Ramos (cell line): ENCODE data around the gene TECPR2.

ENCODE experiments used
- in situ Hi-C: fragments of 300-500 bp; cut with MboI; formaldehyde crosslinking; loops from one replicate; pipeline ENCODE4 v1.14.3; 2022; ENCODE audit warnings: low sequenced_read_pairs; ENCODE audit not compliant: unreplicated experiment

The TECPR2 gene

DNA sequence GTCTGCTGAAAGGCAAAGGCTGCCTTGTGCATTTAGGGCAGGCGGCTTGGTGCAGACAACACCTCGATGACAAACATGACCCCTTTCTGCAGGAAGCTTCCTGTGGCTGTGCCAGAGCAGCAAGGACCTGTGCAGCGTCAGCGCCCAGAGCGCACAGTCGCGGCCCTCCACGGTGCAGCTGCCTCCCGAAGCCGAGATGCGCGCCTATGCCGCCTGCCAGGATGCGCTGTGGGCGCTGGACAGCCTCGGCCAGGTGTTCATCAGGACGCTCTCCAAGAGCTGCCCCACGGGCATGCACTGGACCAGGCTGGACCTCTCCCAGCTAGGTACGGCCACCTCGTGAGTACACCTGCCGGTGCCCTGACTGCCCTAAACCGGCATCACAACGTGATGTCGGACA, 89.6 kb downstream of the TECPR2 start:
- in situ Hi-C loops: no loop called here

DNA sequence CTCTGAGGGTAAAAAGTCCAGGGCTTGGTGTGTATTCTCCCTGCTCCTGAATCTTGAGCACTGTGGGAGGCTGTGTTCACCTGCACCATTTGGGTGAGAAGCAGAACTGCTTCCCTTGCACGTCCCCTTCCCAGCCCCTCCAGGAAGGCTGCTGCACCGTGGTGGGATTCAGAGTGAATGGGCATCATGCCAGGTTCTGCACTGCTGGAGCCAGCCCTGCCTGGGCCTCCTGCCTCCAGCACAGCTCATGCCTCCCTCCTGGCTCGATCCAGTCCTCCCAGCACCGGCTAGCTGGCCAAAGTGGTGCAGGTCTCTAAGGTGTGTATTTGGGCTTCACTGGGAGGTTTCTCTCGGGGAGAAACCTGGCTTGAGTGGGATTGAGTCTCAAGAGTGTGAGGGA, 92.0 kb downstream of the TECPR2 start:
- in situ Hi-C loops: no loop called here

DNA sequence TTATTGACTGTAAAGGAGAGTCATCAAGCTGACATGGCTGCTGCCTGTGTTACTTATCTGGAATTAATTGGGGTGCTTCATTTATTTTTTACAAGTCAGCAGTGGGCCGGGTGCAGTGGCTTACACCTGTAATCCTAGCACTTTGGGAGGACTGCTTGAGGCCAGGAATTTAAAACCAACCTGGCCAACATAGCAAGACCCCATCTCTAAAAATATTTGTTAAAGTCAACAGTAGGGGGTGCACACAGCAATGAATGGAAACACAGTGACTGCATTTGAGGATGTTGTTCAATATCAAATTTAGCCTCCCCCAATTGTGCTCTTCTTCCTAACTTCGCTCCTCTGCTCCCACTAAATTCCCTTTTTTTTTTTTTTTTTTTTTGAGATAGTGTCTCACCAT, 94.8 kb downstream of the TECPR2 start:
- in situ Hi-C loops: no loop called here

DNA sequence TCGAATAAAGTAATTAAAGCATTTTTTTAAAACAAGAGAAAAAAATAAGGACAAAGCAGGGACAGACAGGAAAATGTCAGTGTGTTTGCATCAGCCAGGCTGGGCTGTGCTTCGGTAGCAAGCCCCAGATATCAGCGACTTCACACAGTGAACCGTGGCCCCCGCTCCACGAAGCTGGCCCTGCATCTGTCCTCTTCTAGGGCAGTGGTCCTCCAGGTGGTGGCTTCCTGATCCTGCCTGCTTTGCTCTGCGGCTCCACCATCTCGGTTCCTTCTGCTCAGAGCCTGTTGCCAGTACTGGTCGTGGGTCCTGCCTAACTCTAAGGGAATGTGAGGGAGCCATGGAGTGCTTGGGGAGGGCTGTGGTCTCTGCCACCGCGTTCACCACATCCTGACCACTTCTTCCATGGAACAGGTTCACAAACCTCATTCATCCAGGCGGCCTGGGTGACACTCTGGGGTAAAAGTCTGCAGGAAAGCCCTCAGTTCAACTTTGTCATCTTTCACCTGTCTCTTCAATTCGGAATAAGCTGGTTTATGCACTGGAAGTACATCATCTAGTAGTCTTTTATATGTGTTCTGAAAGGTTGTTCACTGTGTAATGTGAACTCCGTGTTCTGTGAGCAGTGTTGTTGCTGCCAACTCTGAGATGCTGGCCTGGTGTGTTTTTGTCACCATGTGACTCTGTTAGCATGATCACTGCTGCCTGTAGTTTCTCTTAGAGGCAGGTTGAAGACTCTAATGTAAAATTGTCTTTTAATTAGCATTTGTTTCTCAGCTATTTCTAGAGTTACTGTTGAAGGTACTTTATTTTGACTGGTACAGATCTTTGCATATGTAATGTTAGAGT, 99.0 kb downstream of the TECPR2 start:
- in situ Hi-C loops: no loop called here

DNA sequence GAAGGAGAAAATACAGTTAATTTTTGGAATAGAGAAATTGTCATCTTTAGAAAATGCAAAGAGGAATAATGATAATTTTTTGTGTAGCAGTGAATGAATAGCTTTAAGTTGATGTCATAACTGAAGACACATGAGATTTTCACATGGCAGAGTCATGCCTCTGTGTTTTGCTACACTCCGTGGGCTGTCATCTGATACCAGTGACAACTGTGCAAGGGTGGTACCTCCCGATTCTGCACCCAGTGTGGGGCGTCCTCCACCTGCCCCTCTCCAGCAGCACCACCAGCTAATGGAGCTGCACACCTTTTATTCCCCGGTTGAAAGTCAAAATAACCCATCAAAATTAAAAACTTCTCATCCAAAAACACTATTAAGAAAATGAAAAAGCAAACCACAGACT, 99.7 kb downstream of the TECPR2 start:
- in situ Hi-C loops: no loop called here

DNA sequence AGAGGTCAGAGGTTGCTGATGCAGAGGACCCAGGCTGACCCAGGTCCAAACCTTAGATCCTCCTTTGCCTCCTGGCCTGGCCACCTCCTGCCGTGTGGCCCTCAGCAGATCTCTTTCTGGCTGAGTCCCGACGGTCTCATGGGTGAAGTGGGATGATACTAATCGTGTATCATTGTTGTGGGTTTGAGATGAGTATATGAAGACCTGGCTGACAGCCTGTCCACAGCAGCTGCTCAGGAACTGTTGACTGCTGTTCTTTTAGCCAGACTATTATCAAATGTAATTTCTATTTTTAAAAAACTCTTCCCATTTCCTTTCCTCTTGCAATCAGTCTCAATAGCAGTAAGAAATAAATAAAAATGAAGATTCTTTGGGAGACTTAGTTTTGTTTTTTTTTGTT, 101.3 kb downstream of the TECPR2 start:
- in situ Hi-C loops: no loop called here

DNA sequence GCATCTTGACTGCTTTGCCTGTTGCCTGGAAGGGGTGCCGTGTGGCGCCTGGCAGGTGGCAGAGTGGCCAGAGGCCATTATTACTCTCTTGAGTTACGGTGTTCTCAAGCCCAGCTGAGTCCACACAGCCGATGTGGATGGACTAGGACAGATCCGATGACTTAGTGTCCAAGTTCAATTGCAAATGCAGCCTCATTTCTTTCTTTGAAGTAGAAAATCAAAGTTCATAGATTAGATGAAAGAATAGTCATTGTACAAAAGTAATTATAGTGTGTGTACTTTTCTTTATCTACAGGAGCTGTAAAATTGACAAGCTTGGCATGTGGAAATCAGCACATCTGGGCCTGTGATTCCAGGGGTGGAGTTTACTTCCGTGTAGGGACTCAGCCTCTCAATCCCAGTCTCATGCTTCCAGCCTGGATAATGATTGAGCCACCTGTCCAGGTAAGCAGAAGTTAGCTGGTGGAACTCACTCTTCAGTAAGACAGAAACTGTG, 102.2 kb downstream of the TECPR2 start:
- in situ Hi-C loops: no loop called here

DNA sequence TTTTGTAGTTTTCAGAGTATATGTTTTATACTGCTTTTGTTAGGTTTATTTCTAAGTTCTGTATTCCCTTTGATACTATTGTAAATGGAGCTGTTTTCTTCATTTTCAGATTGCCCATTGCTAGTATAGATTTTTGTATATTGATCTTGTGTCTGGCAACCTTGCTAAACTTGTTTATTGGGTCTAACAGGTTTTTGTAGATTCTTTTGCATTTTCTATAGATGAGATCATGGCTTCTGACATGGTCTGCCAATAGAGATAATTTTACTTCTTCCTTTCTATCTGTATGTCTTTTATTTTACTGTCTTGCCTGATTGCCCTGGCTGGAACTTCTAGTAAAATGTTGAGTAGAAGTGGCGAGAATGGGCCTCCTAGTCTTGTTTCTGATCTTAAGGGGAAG, 106.5 kb downstream of the TECPR2 start:
- in situ Hi-C loops: no loop called here

DNA sequence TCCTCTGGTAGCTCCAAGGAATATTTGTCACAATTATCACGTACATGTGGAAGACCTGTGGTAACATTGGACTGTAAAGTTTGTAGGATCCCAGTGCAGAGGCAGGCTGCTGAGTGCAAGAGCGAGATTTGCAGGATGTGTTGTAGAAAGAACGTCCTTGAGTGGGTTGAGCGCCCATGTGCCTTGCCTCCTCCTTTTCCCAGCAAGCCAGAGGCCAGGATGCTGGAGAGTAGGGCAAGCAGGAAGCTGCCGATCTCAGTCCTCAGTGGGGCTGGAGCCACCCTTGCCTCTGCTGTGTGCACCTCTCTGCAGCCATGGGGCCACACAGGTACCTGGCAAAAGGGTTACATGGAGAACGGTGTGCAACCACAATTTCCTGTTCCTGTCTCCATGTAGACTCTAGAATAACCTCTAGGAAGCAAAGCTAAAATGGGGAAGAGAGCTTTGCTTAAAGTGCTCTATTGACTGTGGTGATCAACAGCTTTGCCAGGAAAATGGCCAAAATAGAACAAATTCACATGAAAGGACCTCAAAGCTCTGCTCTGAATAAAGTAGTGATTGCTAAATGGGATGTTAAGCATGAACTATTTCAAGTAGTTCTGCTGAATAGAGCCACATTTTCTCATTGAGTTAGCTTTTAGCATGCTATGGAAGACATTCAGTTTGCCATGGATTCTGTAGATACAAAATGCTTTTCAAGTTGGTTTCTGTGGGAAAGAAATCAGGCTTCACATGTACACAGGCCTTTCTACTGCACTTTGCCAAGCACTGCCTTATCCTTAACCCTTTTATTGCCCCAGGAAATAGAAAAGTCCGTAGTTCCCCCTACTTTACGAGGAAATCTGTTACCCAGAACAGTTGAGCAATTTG, 109.4 kb downstream of the TECPR2 start:
- in situ Hi-C loops: no loop called here

DNA sequence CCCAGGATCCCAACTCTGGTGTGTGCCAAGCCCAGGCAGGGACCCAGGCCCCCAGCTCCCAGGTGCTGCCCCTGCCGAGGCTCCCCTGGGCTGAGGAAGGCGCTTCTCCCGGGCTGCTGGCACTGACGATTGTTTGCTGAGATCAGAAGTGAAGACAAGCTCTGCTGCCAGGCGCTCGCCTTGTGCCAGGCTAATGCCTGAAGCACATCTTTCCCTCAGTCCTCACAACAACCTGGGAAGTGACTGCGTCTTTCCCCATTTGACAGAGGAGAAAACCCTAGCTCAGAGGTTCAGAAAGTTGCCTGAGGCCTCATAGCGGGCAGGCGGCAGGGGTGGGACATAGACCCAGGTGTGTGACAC, 110.0 kb downstream of the TECPR2 start:
- in situ Hi-C loops: no loop called here

DNA sequence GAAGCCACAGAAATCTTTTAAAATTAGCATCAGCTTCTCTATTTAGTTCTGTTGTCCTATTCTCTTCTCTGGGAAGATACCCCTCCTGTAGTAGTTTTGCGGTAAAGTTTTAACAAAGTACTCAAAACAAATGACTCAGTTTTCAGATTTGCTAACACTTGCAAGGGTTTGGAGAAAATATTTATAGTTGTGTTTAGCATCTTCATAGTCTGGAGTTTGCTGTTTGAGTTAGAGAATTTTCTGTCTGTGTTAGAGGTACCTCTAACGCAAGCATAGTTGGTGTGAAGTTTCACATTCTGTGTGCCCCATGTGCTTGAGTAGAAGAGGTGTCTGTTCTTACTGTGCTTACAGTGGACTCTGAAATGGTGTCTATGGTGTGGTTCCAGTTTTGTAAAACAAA, 110.8 kb downstream of the TECPR2 start:
- in situ Hi-C loops: no loop called here

DNA sequence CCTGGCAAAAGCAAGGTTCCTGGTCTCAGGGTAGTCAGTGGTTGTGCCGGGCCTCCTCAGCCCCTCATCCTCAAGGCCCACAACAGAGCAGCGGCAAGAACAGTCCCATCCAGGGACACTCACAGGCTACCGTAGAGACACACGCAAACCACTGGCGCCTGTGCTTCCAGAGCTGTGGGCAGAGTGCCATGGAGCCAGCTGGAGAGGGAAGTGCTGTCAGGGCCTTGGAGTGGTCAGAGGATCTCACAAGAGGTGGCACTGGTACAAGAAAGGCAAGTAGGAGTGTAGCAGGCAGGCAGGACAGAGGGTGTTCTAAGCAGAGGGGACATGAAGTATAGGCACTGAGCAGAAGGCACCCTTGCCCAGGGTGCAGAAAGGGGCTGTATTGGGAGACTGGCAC, 112.2 kb downstream of the TECPR2 start:
- in situ Hi-C loops: no loop called here

DNA sequence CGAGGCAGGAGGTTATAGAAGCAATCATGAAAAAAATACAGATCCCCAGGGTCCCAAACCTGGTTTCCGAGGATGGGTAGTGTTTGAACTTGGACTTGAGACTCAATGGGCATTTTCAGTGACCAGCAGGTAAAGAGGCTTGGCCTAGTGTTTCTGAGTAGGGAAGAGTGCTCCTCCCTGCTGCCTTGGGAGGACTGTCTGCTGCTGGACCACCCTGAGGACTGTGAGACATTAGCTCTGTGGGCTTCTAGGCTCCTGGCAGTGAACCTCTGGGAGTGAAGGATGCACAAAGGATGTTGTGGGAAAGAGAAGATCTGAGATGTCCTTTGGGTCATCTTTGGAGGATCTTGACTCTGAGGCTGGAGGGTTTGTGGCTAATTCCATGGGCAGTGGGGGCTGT, 116.4 kb downstream of the TECPR2 start:
- in situ Hi-C loops: no loop called here

DNA sequence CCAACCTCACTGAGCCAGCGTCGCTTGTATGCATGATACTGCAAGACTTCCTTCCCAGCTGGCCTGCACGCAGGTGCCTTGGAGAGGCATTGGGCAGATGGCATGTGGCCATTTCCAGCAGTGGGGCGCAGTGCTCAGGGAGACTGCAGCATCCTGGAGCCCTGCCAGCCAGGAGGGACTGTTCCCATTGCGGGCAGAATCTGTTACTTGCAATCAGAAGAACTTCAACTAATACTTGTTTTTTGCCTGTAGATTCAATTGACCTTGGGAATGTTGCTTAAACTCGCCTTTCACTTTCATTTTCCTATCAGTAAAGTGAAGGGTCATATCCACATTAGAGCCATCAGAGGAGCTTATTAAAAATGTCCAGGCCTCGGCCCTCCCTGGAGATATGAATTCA, 117.0 kb downstream of the TECPR2 start:
- in situ Hi-C loops: no loop called here

DNA sequence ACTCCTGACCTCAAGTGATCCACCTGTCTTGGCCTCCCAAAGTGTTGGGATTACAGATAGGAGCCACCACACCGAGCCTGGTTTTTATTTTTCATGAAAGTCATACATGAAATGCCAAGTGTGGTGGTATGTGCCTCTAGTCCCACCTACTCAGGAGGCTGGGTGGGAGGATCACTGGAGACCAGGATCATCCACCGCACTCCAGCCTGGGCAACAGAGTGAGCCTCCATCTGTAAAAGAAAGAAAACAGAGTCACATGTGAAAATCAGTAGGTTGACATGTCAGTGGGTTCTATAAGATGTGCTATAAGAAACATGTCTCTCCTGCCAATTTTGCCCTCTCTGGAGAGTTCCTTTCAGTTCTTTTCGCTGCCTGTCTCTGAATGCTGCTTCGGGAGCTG, 118.6 kb downstream of the TECPR2 start:
- in situ Hi-C loops: no loop called here

DNA sequence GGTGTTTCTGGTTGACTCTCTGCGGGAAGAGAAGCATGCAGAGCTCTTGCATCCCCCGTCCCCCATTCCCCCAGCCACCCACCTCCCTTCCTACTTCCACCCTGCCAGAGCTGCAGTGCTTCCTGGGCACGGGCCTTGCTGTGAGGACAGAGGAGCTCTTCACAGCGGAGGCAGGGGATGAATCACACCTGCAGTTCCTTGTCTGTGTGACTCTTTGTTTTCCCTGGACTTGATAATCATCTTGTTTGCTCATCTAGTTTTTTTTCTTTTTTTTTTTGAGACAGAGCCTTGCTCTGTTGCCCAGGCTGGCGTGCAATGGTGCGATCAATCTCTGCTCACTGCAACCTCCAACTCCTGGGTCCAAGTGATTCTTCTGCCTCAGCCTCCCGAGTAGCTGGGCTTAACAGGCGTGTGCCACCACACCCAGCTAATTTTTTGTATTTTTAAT, 119.1 kb downstream of the TECPR2 start:
- in situ Hi-C loops: no loop called here

DNA sequence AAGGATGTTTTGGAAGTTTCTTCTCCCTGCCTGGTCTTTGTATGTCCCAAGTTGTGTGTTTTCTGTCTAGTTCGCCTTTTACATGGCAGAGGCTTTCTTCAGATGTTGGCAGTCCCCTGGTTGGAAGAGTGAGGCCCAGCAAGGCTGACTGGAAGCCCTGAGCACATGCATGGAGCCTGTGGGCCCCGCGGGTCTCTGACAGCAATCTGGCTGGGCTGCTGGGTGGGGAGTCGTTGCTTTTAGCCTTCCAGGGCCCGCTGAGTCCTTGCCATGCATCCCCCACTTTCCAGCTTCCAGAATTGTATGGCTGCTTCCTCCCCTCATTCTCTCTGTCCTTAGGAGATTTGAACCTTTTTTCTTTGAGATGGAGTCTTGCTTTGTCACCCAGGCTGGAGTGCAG, 121.6 kb downstream of the TECPR2 start:
- in situ Hi-C loops: no loop called here

DNA sequence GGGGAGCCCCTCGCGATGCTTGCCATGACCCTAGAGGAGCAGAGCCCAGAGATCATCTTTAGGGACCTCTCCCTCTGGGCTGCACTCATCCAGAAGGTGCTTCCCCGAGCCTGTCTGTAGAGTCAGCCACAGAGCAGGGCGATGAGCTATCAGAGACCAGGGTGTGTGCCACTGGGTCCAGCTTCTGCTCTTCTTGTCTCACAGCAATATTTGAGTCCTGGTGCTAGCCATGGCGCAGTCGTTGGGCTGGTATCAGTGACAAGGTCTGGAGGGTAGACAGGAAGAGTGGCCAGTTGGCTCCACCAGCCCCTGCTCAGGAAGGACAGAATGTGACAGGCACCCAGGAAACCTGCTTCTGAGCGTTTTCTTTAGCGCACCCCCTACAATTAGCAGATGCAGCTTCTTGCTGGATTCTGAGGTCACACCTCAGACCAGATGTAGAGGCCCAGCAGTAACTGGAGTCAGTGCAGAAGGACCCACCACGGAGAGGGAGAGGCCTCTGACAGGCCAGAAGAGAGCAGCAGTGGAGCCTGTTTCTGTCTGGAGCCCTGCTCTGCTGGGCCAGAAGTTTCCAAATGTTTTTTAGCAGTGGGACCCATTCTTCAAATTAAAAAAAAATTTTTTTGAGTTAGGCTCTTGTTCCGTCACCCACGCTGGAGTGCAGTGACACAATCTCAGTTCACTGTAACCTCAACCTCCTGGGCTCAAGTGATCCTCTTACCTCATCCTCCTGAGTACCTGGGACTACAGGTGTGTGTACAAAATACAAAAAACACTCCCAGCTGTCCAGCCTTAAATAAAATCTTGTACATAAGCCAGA, 123.2 kb downstream of the TECPR2 start:
- in situ Hi-C loops: no loop called here

DNA sequence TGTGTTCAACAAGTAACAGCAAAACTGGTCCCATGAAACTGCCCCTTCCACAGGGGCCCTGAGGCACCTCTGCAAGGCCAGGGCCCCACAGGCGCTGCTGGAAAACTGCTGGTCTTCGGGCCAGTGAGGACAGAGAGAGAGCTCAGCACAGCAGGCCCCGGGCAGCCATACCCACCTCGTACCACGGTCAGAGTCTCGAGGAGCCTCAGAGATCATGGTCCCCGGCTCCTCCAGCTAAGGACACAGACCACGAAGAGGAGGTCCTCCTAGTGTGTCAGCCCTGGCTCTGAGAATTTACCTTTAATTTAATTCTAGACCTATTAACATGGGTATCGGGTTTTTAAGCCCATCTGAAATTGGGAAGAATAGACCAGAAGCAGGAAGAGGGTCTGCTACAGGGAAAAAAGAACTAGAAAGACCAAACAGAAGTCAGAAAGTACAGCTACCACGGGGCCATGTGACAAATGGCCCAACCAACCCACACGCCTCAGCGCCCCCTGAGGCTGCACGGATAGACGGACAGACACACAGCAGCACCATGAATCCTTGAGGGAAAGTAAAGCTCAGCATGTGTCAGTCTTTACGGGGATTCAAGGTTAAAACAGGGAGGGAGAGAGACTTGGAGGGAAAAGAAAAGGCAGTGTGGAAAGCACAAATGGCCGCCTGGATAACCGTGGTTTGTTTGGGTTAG, 123.9 kb downstream of the TECPR2 start:
- in situ Hi-C loops: no loop called here

DNA sequence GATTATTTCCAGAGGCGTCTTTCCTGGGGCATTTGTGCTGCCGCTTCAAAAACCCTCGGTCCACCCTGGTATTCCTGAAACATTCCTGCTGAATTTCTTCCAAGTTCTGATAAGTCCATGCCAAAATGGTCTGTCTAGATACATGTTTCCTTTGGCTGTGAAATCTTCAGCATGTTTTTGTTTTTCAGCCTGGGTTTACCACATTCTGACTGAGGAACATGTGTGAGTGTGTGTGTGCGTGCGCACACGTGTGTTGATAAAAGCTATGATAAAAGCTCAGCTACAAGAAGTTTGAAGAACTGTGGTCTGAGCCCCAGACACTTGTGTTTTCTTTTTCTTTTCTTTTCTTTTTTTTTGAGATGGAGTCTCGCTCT, 124.5 kb downstream of the TECPR2 start:
- in situ Hi-C loops: no loop called here
